Hematopoietic multipotent progenitor cell treated with erythropoietin and hydrocortisone succinate and interleukin-3 and kit ligand, for 15 days (in vitro differentiated cells): Measurements from ENCODE around the gene DSCAM.

Experiments
- DNase-seq: peaks from one replicate; pipeline ENCODE4 v3.0.0-alpha.2; 2015; ENCODE audit warnings: low spot score

Gene DSCAM

DNA sequence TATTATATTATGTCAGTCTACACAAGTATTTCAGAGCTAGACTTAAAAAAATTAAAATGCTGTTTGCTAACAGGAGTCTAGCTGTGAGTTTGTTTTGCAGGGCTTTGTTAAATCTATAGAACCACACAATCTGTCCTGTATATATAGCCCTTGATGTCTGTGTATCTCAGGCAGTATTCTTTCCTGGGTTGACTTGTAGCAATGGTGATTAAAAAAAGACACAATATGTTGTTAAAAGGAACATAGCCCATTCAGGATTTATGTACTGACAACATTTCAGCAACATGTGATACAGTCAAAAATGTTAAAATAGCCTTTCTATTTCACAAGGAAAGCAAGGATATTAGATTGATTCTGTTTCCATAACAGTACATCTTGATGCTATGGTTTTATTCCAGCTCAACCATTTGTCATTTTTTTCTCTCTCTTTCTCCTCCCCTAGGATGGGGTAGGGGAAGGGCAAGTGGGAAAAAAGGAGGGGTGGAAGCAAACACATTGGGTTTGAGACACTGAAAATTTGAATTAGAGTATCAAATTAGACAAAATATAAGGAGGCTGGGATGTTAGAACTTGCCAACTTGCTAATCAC is 139.2 kb downstream of the DSCAM start:
- no peak for DNase-seq

DNA sequence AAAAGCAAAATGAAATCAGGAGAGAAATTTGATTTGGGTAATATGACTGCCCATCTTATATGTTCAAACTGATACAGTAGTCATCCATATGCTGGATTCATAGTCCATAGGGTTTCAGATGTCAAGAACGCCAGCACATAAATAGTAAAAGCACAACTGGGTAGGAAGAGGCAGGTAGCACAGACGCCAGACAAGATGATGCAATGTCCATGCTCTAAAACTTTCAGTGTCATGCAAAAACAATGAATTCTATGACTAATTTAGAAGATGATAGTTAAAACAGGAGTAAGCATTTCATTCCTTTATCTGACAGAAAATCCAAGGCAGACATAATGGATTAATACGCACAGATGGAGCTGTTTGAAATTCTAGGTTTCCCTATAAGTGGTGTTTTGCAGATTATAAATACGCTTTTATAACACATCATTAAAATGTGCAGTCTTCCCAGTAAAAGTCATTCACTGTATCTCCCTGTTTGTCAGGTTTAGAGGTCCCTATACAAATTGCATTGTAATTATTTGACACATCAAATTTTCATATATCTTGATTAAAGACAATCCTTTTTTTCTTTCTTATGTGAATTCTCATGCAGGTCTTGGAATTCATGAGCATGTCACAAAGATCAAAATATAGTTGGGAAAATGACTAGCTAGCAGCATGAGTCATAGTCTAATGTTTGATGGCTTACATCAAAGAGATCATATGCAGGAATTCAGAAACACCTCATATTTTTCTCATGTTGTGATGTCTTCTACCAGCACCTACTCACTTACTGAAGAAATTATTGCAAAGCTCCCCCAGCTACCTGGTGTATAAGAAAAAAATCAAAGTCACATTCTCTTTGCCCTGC is 139.9 kb downstream of the DSCAM start:
- no peak for DNase-seq

DNA sequence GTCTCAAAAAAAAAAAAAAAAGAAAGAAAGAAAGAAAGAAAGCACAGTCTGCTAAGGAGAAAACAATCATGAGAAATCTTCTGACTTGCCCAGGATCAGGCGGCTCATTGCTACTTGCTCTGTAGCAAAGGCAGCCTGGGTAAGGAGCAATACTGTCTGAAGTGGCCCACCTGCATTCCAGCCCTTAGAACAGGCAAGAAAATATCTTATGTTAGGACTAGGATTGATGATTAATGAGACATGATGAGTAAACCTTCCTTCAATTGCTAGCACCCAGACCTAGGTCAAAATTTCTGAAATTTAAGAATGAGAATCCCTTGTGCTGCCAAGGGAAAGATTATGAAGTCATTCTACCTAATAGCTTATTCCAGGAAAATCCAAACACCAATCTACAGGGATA is 140.8 kb downstream of the DSCAM start:
- DNase-seq = no peak

DNA sequence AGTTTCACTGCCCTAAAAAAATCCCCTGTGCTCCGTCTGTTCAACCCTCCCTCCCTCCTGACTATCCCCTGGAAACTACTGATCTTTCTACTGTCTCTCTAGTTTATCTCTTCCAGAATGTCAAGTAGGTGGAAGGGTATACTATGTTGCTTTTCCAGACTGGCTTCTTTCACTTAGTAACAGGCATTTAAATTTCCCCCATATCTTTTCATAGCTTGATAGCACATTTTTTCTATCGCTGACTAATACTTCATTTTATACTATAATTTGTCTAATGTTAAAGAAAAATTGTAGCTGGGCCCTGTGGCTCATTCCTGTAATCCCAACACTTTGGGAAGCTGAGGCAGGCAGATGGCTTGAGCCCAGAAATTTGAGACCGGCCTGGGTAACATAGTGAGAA is 142.8 kb downstream of the DSCAM start:
- no peak for DNase-seq

DNA sequence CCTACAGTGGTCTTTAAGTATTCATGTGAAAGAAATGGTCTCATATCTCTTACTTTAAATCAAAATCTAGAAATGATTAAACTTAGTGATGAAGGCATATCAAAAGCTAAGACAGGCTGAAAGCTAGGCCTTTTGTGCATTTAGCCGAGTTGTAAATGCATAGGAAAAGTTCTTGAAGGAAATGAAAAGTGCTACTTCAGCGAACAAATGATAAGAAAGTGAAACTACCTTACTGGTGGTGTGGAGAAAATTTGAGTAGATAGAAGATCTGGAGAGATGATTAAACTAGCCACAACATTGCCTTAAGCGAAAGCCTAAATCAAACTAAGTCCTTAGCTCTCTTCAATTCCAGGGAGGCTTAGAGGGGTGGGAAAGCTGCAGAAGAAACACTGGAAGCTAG is 147.6 kb downstream of the DSCAM start:
- DNase-seq = no peak

DNA sequence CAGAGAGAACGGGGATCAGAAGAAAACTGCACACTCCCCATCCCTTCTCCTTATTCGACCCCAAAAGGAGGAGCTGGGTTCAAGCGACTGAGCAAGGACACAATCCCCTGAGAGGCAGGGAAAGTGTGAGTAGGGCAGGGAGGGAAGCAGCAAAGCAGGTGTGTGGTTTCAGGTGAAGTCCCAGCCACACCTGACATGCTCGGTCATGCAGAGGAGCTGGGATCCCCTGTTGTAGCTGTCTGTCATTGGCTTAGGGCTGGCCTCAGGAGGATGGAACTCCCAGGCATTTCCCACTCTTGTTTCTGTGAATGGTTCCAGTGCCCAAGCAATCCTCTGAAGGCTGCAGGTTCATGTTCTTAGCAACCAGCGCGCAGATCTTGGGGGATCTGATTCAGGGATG is 150.7 kb downstream of the DSCAM start:
- no peak for DNase-seq

DNA sequence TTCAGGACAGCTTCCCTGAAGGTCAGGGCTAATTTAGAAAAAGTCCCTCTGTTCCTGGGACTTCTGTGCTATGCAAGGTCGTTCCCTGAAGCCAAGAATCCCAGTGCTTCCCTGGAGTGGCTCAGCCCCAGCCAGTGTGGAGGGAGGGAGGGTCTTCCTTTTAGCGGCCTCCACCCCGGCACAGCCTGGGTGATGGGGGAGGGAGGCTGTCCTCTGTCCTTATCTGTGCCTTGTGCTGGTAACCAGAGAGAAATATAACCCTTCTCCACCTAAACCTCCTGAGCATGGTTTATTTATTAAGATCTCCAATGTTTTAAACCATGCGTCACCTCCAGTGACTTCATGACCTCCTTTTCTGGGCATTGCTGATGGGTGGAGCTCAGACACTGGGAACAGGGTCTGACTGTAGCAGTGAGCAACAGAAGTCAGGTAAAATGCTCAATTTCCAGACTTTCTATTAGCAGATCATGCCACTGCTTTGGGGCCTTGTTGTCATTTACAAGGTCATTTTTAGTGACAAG is 157.1 kb downstream of the DSCAM start:
- DNase-seq = no peak

DNA sequence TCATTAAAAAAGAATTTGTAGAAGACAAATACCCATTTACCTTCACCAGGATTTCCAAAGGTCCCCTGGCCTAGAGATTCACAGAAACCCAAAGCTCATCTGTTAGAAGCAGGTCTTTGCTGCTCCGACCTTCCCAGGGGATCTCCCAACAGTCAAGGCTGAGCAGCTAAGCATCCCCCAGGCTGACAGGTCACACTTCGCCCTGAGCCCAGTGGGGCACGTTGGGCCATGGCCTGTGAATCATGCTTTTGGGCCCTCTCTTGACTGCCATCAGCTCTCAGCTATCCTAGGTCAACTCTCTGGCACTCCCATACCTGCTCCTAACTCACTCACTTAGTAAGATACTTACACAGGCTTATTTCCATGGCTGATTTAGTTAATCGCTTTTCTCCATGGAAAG is 157.7 kb downstream of the DSCAM start:
- no peak for DNase-seq

DNA sequence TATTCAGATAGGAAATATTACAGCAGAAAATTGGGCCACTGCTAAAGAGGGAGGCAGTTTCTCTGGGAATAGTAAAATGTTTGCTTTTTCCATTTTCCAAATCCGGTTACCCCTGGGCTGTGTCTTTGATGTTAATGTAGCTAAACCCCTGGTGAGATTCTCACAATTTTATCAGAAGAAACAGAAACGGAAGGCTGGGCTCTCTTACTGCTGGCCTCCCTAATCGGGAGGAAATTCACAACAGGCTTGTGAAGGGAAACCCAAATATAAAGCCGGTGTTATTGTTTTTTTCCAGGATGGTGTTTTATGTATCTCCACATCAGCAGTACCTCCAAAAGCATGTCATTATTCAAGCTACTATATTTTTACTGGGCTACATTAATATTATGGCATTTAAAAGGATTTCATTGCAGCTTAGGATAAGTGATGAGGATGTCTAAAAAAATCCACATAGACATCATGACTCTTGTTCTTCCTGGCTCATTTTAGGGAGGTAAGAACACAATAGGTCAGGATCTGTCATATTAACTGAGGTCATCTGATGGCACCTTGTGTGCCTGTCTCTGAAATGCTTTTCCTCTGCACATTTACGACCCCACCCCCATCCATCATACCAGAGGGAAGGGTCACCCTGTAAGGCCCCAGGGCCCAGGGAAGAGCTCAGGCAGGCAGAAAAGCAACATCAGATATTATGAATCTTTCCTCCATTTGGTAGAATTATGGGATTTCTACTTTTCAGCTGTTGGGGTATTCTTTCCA is 158.7 kb downstream of the DSCAM start:
- DNase-seq = no peak

DNA sequence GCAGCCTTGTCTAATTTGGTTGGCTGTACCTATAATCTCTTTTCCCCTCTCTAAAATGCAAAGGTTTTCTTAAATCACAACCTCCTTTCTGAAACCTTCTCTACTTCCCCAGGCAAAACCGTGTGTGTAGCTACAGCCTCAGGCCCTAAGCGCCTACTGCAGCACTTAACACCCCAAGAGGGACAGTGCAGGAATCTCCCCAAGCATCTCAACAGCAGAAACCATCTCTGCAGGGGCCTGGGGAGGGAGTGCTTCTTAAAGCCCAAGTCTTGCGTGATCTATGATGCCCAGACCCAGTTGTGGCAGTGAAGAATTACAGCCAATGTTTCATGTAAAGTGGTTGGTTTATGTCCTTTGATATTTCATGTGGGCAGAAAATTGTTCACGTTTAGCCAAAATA is 159.3 kb downstream of the DSCAM start:
- DNase-seq = no peak

DNA sequence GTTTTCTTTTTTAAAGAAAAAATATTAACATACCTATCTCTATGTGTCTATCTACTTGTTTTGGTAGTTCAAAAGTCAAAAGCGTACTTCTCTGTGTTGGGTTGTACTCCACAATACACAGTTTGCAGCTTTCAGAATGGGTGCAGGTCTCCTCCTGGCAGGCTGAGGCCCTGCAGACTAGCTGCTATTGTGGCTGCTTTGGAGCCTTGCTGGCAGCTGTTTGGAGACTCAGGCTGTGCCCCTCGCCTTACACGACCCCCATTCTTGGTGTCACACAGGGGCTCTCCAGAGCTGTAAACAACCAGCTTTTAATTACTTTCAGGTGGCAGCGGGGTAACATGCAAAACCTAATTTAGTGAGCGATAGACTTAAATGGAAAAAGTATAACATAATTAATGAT is 160.4 kb downstream of the DSCAM start:
- no peak for DNase-seq

DNA sequence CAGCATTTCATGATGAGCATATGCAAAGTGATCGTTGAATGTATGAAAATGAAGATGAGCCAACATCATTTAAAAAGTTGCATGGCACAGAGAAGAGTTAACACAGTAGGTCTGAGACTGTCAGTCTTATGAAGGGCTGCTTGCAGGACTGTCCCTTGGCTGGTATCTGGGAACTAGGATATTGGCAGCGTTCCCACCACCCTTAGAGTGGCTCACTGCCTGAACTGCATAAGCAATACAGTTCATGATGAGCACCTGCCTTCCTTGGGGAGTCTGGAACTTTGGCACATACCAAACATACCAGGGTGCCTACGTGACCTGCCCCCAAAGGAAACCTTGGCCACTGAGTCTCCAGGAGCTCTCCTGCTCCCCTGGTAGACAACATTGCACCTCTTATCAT is 161.8 kb downstream of the DSCAM start:
- DNase-seq = no peak

DNA sequence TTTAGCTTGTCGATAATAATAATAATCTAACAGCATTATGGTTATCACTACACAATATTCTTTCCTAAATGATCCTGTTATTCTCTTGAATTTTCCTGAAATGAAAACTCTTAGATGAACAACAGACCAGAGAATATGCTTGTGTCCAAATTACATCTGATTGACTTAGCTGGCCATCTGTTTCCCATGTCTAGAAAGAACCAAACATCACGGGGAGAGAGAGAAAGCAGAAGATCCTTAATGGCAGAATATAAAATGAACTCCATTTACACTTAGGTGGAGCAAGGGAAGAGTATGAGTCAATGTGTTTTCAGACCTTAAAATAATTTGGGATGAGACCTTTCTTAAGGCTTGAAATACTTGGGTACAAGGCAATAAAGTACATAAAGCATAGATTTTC is 162.2 kb downstream of the DSCAM start:
- no peak for DNase-seq

DNA sequence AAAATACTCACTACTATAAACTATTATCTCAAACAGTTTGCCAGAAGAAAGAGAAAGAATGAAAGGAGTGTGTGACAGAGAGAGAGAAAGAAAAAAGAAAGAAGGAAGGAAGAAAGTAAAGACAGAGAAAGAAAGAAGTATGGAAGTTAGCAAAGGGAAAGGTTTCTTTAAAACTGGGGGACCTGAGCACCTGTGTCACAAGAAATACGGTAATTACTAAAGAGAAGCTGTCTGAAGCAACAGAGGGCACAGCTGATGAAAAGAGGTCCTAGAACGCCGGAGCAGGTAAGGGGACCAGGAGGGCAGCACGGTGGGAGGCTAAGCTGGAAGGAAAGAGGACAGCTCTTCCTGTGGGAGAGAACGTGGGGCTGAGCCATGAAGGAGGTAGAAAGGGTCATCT is 163.6 kb downstream of the DSCAM start:
- DNase-seq = no peak

DNA sequence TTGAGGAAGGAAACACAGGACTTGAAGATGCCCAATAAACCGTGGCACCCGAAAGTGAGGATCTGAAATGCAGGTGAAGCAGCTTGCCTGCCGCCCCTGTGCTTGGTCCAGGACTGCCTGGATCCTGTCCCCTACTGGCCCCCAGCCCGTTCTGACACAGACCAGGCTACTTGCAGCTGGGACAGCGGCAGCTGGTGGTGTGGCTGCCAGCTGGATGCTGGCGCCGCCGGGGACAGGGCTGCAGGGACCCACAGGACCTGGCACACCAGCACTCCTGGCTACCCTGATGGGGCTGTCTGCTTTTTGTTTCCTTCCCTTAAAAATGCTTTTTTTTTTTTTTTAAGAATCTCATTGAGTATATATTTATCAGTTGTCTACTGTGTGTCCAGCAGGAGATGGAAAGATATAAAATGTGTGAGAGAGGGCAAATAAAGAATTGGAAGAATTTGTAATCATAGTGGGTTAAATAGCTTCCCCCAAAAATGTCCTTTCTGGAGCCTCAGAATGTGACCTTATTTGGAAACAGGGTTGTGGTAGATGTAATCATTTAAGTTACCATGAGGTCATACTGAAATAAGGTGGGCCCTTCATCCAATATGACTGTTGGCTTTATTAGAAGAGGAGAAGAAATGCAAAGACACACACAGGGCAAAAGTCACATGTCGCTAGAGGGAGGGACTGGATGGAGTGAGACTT is 165.6 kb downstream of the DSCAM start:
- no peak for DNase-seq

DNA sequence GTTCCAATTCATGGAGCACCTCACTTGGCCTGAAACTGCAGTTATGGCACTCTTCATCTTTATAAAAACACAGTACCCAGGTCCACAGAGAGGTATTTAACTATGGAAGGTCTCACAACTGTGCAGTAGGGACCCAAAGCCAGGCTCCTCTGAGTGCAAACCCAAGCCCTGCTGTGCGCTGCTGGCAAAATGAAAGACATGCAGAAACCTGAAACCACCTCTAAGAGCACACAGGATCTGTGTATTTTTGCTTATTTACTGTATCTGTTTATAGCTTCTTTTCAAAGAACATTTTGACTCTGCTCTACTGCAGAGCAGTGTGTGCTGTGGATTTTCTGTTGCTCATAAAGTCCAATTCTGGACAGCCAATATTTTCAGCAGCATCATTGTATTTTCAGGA is 166.6 kb downstream of the DSCAM start:
- no peak for DNase-seq

DNA sequence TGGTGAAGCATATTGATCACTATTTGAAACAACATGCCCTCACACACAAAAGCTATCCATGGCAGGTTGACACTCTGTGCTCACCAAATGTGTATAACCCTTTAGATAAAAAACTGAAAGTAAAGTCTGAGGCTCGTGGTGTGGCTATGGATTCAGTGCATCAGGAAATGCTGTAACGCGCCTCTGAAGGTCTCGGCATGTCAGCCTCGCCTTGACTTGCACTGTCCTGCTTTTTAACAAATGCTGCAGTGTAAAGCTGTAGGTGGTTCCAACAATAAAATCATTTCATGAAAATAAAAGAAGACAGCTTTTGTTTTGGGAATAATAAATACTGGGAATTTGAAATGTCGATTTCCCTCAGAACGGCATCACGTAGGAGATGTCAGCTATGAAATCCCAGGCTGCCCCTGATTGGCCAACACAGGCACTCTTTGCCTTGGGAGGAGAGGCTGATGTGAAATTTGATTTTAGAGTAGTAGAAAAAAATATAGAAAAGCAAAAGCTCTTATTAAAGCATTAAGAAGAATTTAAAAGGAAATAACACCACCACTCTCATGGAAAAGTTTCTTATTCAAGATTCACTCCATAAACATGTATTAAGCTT is 168.2 kb downstream of the DSCAM start:
- DNase-seq = no peak

DNA sequence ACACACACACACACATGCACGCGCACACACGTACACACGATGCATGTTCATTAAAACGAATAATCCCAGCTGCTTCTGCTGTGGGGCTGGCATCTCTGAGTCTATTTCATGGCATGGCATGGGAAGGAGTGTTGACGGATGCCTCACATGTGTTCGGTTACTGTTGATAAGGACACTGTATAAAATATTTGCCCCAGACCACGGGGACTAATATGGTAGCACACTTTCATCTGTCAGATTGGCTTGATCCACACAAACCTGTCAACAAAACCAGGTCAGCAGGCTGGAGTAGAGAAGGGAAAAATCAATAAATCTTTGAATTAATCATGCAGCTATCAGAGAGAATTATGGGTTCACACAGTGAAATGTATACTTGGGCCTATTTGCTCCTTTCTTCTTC is 171.9 kb downstream of the DSCAM start:
- DNase-seq = no peak

DNA sequence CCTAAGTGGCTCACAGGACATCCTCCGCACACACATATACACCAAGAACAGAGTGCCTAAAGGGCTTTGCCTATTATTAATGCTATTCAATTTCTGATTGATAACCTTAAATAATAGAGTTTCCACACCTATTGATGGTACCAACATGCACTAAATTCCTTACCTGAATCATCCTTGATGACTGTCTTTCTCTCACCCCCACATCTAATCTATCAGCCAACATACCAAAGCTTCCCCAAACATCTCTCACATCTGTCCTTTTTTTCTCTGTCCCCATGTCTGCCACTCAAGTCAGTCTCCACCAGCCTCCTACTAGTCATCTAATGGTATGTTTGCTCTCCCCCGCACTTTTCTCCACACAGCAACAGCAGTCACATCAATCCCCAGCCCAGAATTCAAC is 174.4 kb downstream of the DSCAM start:
- no peak for DNase-seq

DNA sequence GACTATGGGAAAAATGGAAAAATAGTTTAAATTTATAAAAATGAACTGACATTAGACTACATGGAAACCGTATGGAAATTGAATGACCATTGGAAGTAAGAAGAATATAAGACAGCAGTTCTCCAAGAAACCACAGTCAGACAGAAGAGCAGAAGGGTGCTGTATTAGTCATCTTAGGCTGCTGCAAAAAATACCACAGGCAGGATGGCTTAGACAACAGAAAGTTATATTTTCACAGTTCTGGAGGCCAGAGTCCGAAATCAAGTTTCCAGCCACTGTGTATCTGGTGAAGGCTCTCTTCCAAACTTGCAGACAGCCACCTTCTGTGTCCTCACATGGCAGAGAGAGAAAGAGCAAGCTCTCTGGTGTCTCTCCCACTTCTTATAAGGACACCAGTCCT is 175.2 kb downstream of the DSCAM start:
- DNase-seq = no peak

DNA sequence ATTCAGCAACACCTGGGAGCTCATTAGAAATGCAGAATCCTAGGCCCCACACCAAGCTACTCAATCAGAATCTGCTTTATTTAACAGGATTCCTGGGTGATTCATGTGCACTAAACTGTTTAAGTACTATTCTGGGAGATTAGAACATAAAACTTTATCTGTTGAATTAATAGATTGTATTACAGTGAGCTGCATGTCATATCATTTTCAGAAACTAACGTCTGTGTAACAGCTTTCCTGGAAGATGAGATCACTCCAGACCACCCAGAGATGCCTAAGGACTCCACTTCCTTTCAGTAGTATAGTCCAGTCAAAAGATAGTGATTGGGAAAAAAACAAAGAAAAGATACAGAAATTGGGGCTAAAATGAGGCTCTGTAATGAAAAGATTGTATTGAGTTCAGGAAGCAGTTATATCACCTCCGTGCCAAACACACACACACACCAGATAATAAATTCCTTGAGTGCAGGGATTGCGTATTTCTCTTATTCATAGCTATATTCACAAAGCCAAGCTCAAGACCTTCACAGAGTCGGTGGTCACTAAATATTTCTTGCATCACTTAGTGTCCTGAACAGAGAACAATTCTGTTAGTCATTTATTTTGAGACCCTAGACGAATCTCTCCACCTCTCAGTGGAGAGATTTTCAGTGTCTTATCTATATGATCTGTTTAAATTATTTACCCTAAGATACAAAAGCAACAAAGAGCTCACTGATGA is 178.2 kb downstream of the DSCAM start:
- no peak for DNase-seq
